GM21529 (cell line): ENCODE data around the gene ADGRL3.
"Not testable (repeated sequence)": the region's sequence is repeated elsewhere in the genome, so short reads cannot be mapped to it uniquely, and the experiment has no call there.

Source experiments
- ATAC-seq: cut with Tn5 transposase; IDR thresholded peaks from one replicate; pipeline ENCODE4 v1.9.1; 2021; ENCODE audit not compliant: unreplicated experiment

ADGRL3 gene

DNA sequence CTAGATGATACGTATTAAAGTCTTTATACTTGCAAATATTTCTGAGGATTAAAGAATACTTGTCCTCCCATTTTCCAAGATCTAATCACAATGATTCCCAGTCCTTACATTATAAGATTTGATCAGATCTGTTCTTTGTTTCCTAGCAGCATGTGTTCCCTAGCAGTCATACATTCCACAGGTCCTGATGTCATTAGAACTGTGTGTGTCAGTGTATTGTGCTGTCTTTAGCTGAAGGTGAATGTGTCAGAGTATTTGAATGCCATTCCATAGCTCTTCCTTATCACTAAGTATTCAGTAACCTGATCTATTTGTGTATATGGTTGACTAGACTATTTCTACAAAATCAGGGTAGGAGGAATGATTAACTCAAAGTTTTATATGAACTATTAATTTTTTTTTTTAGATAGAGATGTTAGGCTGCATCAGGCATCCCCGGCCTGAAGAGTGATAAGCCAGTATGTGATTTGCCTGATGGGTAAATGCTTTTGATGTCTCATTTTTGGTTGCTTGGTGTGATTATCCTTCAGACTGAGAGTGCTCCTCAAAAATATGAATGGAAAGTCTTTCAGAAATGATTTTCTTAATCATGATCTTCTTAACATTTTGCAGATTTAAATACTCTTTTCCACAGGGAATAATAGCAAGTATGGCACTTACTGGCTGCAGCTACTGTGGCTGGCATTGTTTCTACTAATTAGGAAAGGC lies 4.4 kb downstream of the ADGRL3 start:
- no peak for ATAC-seq

DNA sequence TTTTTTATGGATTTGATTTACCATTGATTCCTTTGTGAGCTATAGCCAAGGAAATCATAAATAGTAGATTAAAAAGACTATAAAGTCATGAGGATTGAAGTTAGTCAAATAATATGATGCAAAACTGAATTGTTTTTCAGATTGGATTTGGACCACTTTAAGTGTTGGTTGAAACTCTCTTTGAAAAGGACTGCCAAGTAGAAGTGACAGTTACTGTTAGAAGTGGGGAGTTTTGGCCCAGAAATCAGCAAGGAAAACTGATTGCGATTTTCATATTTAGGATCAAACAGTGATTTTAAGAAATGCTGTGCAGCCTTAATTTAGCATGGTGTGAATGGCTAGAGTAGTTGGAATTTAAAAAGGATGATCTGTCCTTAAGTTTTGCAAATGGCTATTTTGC lies 4.9 kb downstream of the ADGRL3 start:
- ATAC-seq: no peak

DNA sequence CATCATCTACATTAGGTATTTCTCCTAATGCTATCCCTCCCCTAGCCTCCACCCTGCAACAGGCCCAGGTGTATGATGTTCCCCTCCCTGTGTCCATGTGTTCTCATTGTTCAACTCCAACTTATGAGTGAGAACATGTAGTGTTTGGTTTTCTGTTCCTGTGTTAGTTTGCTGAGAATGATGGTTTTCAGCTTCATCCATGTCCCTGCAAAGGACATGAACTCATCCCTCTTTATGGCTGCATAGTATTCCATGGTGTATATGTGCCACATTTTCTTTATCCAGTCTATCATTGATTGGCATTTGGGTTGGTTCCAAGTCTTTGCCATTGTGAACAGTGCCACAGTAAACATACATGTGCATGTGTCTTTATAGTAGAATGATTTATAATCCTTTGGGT lies 7.0 kb downstream of the ADGRL3 start:
- not testable (repeated sequence) for ATAC-seq

DNA sequence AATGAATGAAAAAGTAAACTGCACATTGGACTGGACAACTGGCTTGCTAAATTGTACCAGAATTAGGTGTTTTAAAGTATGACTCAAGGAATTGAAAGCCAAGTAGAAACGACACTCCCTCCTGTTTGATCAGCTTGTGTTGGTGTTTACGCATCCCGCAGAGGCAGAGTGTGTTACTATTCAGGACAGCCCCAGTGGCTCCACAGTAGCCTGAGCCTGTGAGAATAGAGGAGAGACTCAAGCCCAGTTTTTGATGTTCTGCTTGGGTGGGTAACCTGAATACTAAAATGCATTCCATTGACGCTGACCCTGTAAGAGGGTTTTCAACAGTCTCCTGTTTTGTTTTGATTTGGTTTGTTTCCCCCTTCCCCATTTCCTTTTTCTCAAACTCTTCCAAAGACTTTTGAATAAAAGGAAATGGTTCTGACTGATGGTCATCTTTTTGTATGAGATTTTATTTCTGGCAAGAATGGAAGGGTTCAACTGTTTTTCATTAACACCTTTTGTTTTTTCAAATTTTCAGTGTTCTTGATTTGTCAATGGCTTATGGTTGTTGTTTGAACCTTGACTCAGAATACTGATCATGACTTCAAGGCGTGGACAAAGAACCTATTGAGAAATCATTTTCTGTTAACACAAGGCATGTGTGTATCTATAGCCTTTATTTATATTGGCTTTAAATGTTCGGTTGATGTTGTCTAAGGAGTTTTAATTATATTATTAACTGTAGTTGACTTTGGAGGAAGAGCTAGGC lies 10.2 kb downstream of the ADGRL3 start:
- no peak for ATAC-seq

DNA sequence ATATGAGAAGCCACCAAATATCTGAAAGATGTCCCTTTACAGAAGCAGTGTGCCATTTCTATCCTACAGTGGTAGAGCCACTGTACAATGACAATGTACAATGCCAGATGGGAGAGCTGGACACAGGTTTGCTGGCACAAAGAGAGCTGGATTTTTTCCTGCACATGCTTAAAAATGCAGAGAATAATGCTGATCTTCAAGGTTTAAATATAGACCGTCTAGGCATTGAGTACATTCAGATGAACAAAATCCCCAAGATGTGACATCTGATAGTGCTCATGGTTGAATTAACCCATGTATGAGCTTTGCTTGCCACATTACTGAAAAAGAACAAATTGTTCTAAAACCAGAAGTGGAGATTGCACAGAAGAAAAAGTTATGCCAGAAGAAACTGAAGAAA lies 11.7 kb downstream of the ADGRL3 start:
- ATAC-seq: no peak

DNA sequence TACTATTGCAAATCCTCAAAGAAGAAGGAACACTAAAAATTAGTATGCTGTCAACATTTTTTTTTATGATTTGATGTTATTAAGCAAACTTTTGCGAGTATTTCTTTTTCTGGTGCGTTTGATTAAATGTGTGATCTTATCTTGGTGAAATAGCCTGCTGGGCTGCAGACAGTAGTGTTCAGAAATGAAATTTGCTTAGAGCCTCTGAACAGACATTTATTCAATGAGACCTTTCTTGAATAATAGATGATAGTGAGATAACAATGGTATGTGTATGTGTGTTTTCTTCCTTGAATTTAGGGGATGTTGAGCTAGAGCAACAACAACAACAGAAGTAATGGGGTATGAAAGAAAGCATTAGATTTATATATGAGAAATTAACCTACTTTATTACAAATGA lies 12.7 kb downstream of the ADGRL3 start:
- no peak for ATAC-seq

DNA sequence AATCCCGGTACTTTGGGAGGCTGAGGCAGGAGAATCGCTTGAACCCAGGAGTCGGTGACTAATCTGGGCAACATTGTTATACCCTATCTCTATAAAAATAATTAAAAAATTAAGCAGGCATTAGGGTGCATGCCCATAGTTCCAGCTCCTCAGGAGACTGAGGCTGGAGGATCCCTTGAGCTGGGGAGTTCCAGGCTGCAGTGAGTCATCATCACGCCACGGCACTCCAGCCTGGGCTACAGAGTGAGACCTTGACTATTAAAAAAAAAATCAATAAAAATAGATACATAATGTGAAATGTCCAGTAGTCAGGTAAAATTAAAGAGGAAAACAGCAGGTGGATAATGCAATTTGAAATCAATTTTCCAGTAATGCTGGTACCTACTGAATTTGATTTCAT lies 14.6 kb downstream of the ADGRL3 start:
- no peak for ATAC-seq

DNA sequence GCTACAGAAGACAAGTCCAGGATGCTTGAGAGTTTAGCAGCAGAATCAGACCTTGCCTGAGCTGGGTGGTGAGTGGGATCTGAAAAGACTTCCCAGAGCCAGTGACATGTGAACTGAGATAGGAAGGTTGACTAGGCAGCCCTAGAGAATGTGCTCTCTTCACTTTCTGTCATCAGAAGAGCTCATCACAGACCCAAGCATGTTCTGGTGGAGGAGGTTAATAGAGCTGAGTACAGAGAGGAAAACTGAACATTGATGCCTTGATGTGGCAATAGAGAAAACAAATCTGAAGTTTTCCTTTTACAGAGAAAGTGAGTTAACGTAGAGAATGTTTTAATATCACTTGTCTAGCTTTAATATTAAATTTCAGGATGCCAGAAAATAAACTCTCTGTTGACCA lies 17.1 kb downstream of the ADGRL3 start:
- ATAC-seq: no peak

DNA sequence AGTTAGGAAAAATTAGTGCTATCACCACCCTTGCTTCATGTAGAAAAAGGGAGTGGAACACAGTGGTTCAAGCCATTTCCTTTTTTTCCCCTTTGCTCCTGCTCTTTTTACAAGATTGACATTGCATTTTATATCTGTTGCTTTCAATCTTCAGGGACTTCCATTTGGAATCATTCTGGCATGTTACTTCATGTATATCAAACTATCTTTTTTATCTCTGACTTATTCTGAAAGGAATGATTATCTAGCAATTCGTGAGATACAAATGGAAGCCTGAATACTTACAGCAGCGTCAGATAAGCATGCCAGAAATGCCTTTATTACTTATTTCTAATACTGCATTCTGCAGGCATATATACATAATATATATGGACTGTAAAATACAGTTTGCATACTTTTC lies 20.4 kb downstream of the ADGRL3 start:
- ATAC-seq: no peak

DNA sequence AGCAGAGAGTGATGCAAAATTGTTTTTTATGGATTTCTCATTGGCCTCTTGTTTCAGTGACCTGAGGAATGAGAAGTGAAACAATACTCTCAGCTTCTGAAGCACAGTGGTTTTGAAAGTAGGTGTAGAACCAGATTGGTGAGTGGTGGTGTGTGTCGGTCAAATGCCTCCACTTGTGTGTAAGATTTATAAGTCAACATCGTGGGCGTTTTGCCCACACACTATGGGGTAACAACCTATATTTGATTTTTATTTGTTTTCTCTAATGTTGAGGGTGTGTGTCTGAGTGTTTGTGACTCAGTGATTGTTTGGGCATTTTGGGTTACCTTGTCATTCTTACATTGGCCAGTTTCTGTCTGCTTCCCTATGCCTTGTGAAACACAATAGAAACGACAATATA lies 23.3 kb downstream of the ADGRL3 start:
- ATAC-seq: no peak

DNA sequence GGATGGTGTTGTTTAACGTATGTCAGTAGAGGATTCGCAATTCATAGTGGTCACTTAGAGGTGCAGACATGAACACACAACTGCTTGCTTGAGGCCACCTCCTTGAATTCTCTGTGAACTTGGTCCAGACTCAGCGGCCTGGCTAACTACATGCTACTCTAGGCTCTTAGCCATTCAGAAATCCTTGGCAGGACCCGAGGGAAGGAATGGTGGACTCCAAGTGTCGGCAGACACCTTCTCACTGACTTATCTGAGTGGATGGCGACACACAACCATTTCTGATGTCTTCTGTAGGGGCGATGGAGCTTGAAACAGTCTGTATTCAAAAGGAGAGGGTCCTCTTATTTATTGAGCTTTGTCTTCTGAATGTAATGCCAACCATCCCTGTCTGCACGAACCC lies 24.4 kb downstream of the ADGRL3 start:
- no peak for ATAC-seq

DNA sequence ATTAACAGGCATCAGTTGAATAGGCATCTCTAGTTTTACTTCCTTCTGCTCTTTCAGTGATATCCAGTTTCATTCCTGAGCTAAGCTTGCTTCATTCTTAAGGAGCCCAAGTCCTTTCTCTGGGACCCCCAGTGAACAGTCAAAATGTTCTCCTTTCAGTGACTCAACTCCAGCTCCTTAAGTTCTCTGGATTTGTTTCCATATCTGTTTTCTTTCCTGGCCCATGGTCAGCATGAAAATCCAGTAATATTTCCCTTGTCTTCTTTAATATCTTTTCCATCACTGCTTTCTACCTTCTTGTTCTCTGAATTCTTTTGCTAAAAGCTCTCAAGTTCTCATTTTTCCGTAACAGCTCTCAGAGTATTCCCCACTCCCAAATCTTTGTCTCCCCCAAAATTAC lies 25.5 kb downstream of the ADGRL3 start:
- ATAC-seq: no peak

DNA sequence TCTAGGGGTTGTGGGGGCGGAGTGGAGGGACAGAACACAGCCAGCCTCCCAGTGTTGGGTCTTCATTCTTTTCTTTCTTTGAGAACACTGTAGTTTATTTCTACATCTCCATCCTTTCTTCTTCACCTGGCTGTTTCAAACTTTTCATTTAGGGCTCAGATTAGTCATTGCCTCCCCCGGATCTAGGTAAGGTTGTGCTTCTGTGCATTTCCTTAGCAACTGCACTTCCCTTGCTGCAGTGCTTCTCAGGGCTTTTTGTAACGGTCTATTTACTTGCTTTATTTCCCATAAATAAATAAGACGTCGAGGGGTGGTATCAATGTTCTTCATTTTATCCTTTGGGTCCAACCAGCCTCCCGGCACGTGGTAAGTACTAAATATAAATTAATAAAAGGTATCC lies 31.3 kb downstream of the ADGRL3 start:
- no peak for ATAC-seq

DNA sequence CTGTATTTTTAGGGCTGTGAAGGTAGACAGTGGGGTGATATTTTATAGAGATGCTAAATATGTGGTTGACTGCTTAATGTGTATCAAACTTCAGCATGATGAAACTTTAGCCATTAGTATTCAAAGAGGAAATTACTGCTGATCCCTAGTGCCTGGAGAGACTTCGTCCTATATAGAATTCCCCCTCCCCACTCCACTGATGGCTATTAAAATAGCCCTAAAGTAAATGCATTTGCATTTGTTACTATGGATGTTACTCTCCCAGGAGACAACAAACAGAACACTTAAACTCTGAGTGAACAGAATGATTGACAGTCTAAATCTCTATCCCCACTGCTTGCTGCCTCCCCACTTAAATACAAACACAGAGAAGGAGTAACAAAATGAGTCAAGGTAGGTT lies 39.1 kb downstream of the ADGRL3 start:
- no peak for ATAC-seq

DNA sequence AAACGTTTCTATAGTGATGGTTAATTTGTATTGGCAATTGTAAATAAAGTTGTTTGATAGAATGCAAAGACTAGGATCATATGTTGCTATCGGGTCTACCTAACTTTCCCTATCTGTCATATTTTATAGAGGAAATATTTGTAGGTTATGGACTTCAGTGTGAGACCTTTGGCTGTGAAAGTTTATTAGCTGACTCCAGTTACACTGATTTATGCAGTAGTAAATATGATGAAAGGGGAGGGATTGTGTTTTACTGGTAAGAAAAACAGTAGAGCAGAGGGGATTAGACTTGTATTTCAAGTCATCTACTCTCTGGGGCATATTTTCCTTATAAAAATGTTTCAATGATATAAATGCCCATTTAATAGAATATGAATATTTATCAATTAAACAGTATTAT lies 43.8 kb downstream of the ADGRL3 start:
- no peak for ATAC-seq

DNA sequence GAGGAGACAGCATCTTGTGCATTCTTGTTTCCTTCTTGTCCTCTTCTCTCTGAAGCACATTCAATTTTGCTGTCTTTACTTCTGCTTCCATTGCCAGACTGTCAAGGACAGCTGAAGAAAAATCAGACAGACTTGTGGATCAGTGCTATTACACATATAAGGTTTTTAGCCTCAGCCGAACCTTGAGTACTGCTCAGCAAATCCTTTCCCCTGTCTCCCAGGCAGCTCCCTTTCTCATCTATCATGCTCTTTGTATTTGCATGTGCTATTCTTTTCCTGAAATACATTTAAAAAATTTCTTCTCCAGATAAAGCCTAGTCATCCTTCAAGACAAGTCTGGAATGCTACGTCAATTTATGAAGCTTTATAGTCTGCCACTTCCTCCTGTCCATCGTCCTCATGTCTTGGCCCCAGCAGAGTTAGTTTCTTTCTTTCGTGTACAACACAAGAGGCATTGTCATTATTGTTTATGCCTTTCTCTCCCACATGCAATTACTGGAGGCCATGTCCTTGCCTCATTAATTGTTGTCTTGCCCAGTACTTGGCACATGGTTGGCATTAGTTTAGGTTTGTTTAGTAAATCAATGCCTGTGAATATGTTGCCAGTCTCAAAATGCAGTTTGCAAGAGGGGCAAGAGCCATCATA lies 45.1 kb downstream of the ADGRL3 start:
- ATAC-seq: no peak

DNA sequence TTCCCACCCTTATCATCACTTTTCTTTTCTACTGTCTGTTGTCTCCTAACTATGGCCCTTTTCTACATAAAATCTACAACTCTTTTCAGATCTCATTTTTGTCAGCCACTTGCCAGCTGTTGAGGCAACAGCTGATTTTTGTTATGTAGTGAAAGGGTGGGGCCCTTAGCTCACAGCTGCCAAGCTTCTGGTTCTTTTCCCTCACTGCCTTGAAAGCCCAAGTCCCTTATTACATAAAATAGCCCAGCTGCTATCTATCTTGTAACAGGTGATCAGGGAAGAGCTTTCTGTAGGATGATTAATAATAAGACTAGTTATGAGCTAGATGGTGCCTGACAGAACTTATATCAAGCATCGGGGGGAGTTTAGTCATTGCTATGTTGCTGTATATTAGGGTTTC lies 45.9 kb downstream of the ADGRL3 start:
- ATAC-seq: no peak

DNA sequence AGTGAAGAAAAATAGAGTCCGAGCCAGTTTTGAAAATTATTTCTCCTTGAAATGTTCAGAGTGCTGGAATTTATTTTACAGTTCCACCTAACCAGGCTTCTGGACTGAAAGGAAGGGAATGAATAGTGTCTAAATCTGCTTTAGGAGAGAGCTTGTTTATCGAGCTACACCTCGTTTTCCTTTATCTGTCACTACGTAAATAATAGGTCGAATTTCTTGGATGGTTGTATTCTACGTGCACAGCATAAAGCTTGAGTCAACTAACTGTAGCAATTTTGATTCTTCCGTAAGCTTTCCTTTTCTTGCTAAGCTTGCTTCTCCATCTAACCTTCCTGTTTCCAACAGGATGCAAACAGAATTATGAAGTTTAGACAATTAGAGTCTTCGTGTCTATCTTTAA lies 48.6 kb downstream of the ADGRL3 start:
- no peak for ATAC-seq

DNA sequence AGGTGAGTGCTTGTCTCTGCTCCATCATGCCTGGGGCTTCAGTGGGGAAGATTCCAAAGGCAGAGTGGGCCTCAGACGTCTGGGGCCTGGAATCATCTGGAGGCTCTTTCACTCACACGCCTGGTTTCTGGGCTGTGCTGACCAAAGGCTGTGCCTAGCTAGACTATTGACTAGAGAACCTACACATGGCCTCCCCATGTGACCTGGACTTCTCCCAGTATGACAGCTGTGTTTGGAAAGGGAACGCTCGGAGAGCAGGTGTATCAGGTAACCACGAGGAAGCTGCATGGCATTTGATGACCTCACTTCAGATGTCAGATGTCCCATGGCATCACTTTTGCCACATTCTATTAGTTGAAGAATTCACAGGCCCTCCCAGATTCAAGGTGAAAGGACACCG lies 51.0 kb downstream of the ADGRL3 start:
- no peak for ATAC-seq

DNA sequence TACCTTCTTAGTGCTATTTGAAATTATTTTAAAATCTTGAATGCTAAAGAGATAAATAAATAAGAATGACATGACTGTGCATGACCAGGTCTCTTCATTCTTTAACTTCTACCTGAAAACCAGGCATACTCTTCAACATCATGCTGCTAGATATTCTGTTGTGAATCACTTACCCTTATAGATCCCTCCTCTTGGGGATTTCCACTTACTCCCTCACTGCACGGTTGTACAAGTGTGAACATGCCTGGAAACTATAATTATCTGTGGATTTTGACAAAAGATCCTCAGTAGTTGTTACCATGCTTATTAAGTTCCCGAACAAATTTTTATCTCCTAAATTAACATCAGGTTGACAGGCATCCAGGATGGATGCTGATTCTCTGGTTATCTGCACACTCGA lies 54.3 kb downstream of the ADGRL3 start:
- ATAC-seq: no peak

DNA sequence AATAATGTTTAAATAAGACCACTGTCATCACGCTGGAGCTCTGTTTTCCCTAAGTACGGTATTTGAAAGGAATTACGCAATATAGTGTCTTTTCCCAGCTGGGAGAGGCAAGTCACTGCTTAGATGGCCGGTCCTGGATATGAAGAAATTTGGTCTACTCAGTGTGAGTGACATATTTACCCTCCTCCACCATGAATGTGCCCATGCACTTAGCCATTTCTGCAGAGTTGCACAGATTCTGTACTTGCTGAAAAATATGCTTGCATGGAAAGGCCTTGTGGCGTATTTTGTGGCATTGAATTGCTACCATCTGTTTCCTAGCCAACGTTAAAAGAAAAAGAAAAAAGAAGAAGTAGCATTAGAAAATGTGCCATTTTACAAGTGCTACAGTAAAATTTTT lies 73.1 kb downstream of the ADGRL3 start:
- ATAC-seq: no peak

DNA sequence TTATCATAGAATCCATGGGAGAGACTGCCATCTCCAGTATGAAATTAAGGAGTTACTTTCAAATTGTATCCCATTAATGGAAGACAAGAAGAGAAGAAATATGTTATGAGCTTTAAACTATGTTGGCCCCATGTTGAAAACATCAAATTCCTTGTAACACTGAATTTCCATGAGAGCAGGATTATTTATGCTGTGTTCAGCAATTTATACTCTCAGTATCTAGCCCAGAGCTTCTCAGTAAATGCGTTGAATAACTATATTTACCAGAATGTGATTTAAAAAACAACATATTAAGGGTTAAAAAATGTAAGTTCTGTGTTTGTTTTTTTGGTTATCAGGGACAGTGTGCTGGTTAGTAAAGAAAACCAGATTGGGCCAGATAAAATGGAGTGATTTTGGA lies 74.2 kb downstream of the ADGRL3 start:
- ATAC-seq: no peak
